ENCODE data around the gene SPAG8.
A peak's percentile ranks its signal among the peaks of the same experiment; 100 is the strongest.

Gene SPAG8

GRCh38 chr9:35839926-35840325 is 27.9 kb upstream of the SPAG8 start:
- DNase-seq (ENCODE audit: low read depth in 2 of 3, low spot score in 1 of 3): no peak

GRCh38 chr9:35836595-35836994 is 24.5 kb upstream of the SPAG8 start:
- DNase-seq (ENCODE audit: low read depth in 2 of 3, low spot score in 1 of 3): no peak

- DNase-seq (ENCODE audit: low read depth in 2 of 3, low spot score in 1 of 3): no peak
Measured at GRCh38 chr9:35835766-35836165, 23.7 kb upstream of the SPAG8 start.

- DNase-seq (ENCODE audit: low read depth in 2 of 3, low spot score in 1 of 3): no peak
Measured at GRCh38 chr9:35835216-35835632, 23.2 kb upstream of the SPAG8 start.

- no peak for DNase-seq (ENCODE audit: low read depth in 2 of 3, low spot score in 1 of 3)
Measured at GRCh38 chr9:35834260-35835215, 22.5 kb upstream of the SPAG8 start.

- DNase-seq (ENCODE audit: low read depth in 2 of 3, low spot score in 1 of 3): no peak
Measured at GRCh38 chr9:35832814-35833213, 20.8 kb upstream of the SPAG8 start.

- DNase-seq (ENCODE audit: low read depth in 2 of 3, low spot score in 1 of 3): no peak
Measured at GRCh38 chr9:35831040-35831439, 19.0 kb upstream of the SPAG8 start.

GRCh38 chr9:35829764-35830096 is 17.7 kb upstream of the SPAG8 start:
- no peak for DNase-seq (ENCODE audit: low read depth in 2 of 3, low spot score in 1 of 3)

- DNase-seq (ENCODE audit: low read depth in 2 of 3, low spot score in 1 of 3): peak; percentile 85 to 96 (median 93)
Measured at GRCh38 chr9:35829084-35829763, 17.2 kb upstream of the SPAG8 start, which contains the start of gene TMEM8B. Gene TMEM8B, plus strand, starts transcription at chr9:35829228. Its CDS starts 220 bp downstream, at chr9:35829448.

GRCh38 chr9:35828716-35829083 is 16.6 kb upstream of the SPAG8 start, which contains the start of gene FAM221B:
Gene FAM221B, minus strand, starts transcription at chr9:35828732. Its CDS starts 2,571 bp downstream, at chr9:35826161.
- no peak for DNase-seq (ENCODE audit: low read depth in 2 of 3, low spot score in 1 of 3)

- no peak for DNase-seq (ENCODE audit: low read depth in 2 of 3, low spot score in 1 of 3)
Measured at GRCh38 chr9:35827486-35827885, 15.4 kb upstream of the SPAG8 start.

GRCh38 chr9:35826071-35826701 is 14.1 kb upstream of the SPAG8 start:
- peak in 2 of 3 donors; percentile 17 to 47 for DNase-seq (ENCODE audit: low read depth in 2 of 3, low spot score in 1 of 3)

- DNase-seq (ENCODE audit: low read depth in 2 of 3, low spot score in 1 of 3): no peak
Measured at GRCh38 chr9:35822926-35823325, 10.9 kb upstream of the SPAG8 start.

- no peak for DNase-seq (ENCODE audit: low read depth in 2 of 3, low spot score in 1 of 3)
Measured at GRCh38 chr9:35820076-35820475, 8.0 kb upstream of the SPAG8 start.

GRCh38 chr9:35818341-35818740 is 6.3 kb upstream of the SPAG8 start:
- no peak for DNase-seq (ENCODE audit: low read depth in 2 of 3, low spot score in 1 of 3)

- DNase-seq (ENCODE audit: low read depth in 2 of 3, low spot score in 1 of 3): no peak
Measured at GRCh38 chr9:35816708-35817107, 4.6 kb upstream of the SPAG8 start.

- peak; percentile 96 to 98 (median 96) for DNase-seq (ENCODE audit: low read depth in 2 of 3, low spot score in 1 of 3)
Measured at GRCh38 chr9:35814841-35815543, 2.9 kb upstream of the SPAG8 start, which contains the start of gene HINT2. Gene HINT2, minus strand, starts transcription at chr9:35815042. Its CDS starts 63 bp downstream, at chr9:35814979.

- DNase-seq (ENCODE audit: low read depth in 2 of 3, low spot score in 1 of 3): peak in 1 of 3 donors; percentile 32
Measured at GRCh38 chr9:35814106-35814840, 2.2 kb upstream of the SPAG8 start.

- DNase-seq (ENCODE audit: low read depth in 2 of 3, low spot score in 1 of 3): no peak
Measured at GRCh38 chr9:35813434-35814105, 1.5 kb upstream of the SPAG8 start.
